ENCODE results near the gene SCN5A.

SCN5A gene

GRCh38 chr3:38545550-38545949 is 103.9 kb downstream of the SCN5A start:
- H3K27me3 ChIP-seq (ENCODE audit: low read depth) = no peaks in the 10 kb centered on the region
- in situ Hi-C loops (cut with MboI; ENCODE audit: low sequenced_read_pairs) = loop anchor here (25.0 kb wide), 1 partner anchor 442 kb away; no protein-coding TSS in a partner anchor
- H3K9me3 ChIP-seq = no peaks in the 10 kb centered on the region
- DNase-seq (ENCODE audit: low spot score in 2 of 2) = no peak
- no peaks in the 10 kb centered on the region for H3K36me3 ChIP-seq (replicated peaks)
- no peaks in the 10 kb centered on the region for H3K4me1 ChIP-seq
- no peak overlapping the region for H3K4me3 ChIP-seq

GRCh38 chr3:38544926-38545325 is 104.6 kb downstream of the SCN5A start:
- Histone ChIP-seq H3K4me1 (no peaks in the 10 kb centered on the region), H3K4me3 (no peak overlapping the region), H3K36me3 (replicated peaks) (no peaks in the 10 kb centered on the region), H3K27me3 (ENCODE audit: low read depth) (no peaks in the 10 kb centered on the region), H3K9me3 (no peaks in the 10 kb centered on the region)
- in situ Hi-C loops (cut with MboI; ENCODE audit: low sequenced_read_pairs) = loop anchor here (25.0 kb wide), 1 partner anchor 442 kb away; no protein-coding TSS in a partner anchor
- DNase-seq (ENCODE audit: low spot score in 2 of 2) = no peak

- in situ Hi-C loops (cut with MboI; ENCODE audit: low sequenced_read_pairs) = loop anchor here (25.0 kb wide), 1 partner anchor 444 kb away; no protein-coding TSS in a partner anchor
- Histone ChIP-seq H3K9me3 (no peaks in the 10 kb centered on the region), H3K27me3 (ENCODE audit: low read depth) (no peaks in the 10 kb centered on the region), H3K4me3 (no peak overlapping the region), H3K36me3 (replicated peaks) (no peaks in the 10 kb centered on the region), H3K4me1 (no peaks in the 10 kb centered on the region)
- no peak for DNase-seq (ENCODE audit: low spot score in 2 of 2)
Measured at GRCh38 chr3:38543586-38543985, 105.9 kb downstream of the SCN5A start.

GRCh38 chr3:38542401-38543298 is 106.8 kb downstream of the SCN5A start:
- H3K9me3 ChIP-seq = no peaks in the 10 kb centered on the region
- H3K4me3 ChIP-seq = no peak overlapping the region
- H3K36me3 ChIP-seq (replicated peaks) = no peaks in the 10 kb centered on the region
- no peaks in the 10 kb centered on the region for H3K27me3 ChIP-seq (ENCODE audit: low read depth)
- in situ Hi-C loops (cut with MboI; ENCODE audit: low sequenced_read_pairs) = loop anchor here (25.0 kb wide), 1 partner anchor 445 kb away; no protein-coding TSS in a partner anchor
- H3K4me1 ChIP-seq = no peaks in the 10 kb centered on the region
- DNase-seq (ENCODE audit: low spot score in 2 of 2) = no peak

GRCh38 chr3:38541806-38542205 is 107.7 kb downstream of the SCN5A start:
- Histone ChIP-seq H3K4me3 (no peak overlapping the region), H3K27me3 (ENCODE audit: low read depth) (no peaks in the 10 kb centered on the region), H3K4me1 (no peaks in the 10 kb centered on the region; the same call in 1 of the 2 replicates), H3K36me3 (replicated peaks) (no peaks in the 10 kb centered on the region), H3K9me3 (no peaks in the 10 kb centered on the region)
- no peak for DNase-seq (ENCODE audit: low spot score in 2 of 2)
- in situ Hi-C loops (cut with MboI; ENCODE audit: low sequenced_read_pairs) = loop anchor here (25.0 kb wide), 1 partner anchor 445 kb away; no protein-coding TSS in a partner anchor

GRCh38 chr3:38538773-38539353 is 110.6 kb downstream of the SCN5A start:
- Histone ChIP-seq H3K4me1 (peaks cover 7% of the 10 kb centered on the region), H3K9me3 (no peaks in the 10 kb centered on the region), H3K4me3 (no peak overlapping the region), H3K27me3 (ENCODE audit: low read depth) (no peaks in the 10 kb centered on the region), H3K36me3 (replicated peaks) (no peaks in the 10 kb centered on the region; the same call in 1 of the 2 replicates)
- DNase-seq (ENCODE audit: low spot score in 2 of 2) = no peak
- in situ Hi-C loops (cut with MboI; ENCODE audit: low sequenced_read_pairs) = loop anchor here (25.0 kb wide), 1 partner anchor 448 kb away; no protein-coding TSS in a partner anchor

GRCh38 chr3:38536671-38537070 is 112.8 kb downstream of the SCN5A start:
- Histone ChIP-seq H3K36me3 (replicated peaks) (no peaks in the 10 kb centered on the region; the same call in 1 of the 2 replicates), H3K4me3 (no peak overlapping the region), H3K27me3 (ENCODE audit: low read depth) (no peaks in the 10 kb centered on the region), H3K9me3 (no peaks in the 10 kb centered on the region), H3K4me1 (peaks cover 7% of the 10 kb centered on the region)
- peak; percentile 34 to 45 for DNase-seq (ENCODE audit: low spot score in 2 of 2)
- in situ Hi-C loops (cut with MboI; ENCODE audit: low sequenced_read_pairs) = loop anchor here (25.0 kb wide), 1 partner anchor 451 kb away; no protein-coding TSS in a partner anchor

GRCh38 chr3:38534604-38535003 is 114.9 kb downstream of the SCN5A start:
- in situ Hi-C loops (cut with MboI; ENCODE audit: low sequenced_read_pairs) = loop anchor here (25.0 kb wide), 1 partner anchor 453 kb away; no protein-coding TSS in a partner anchor
- Histone ChIP-seq H3K4me1 (peaks cover 7% of the 10 kb centered on the region), H3K4me3 (no peak overlapping the region), H3K9me3 (no peaks in the 10 kb centered on the region), H3K27me3 (ENCODE audit: low read depth) (no peaks in the 10 kb centered on the region), H3K36me3 (replicated peaks) (no peaks in the 10 kb centered on the region; the same call in 1 of the 2 replicates)
- DNase-seq (ENCODE audit: low spot score in 2 of 2) = no peak

- peaks cover 7% of the 10 kb centered on the region for H3K4me1 ChIP-seq
- DNase-seq (ENCODE audit: low spot score in 2 of 2) = no peak
- no peaks in the 10 kb centered on the region for H3K27me3 ChIP-seq (ENCODE audit: low read depth)
- H3K36me3 ChIP-seq (replicated peaks) = no peaks in the 10 kb centered on the region; the same call in 1 of the 2 replicates
- no peak overlapping the region for H3K4me3 ChIP-seq
- in situ Hi-C loops (cut with MboI; ENCODE audit: low sequenced_read_pairs) = loop anchor here (25.0 kb wide), 1 partner anchor 453 kb away; no protein-coding TSS in a partner anchor
- no peaks in the 10 kb centered on the region for H3K9me3 ChIP-seq
Measured at GRCh38 chr3:38534180-38534579, 115.3 kb downstream of the SCN5A start.

GRCh38 chr3:38533285-38533976 is 116.1 kb downstream of the SCN5A start:
- in situ Hi-C loops (cut with MboI; ENCODE audit: low sequenced_read_pairs) = loop anchor here (25.0 kb wide), 1 partner anchor 454 kb away; no protein-coding TSS in a partner anchor
- H3K4me3 ChIP-seq = no peak overlapping the region
- peaks cover 7% of the 10 kb centered on the region for H3K4me1 ChIP-seq
- H3K27me3 ChIP-seq (ENCODE audit: low read depth) = no peaks in the 10 kb centered on the region
- no peak for DNase-seq (ENCODE audit: low spot score in 2 of 2)
- H3K9me3 ChIP-seq = no peaks in the 10 kb centered on the region
- H3K36me3 ChIP-seq (replicated peaks) = no peaks in the 10 kb centered on the region; the same call in 1 of the 2 replicates

- no peaks in the 10 kb centered on the region for H3K9me3 ChIP-seq
- no peak overlapping the region for H3K4me3 ChIP-seq
- H3K36me3 ChIP-seq (replicated peaks) = peaks cover 7% of the 10 kb centered on the region; the same call in 1 of the 2 replicates
- H3K27me3 ChIP-seq (ENCODE audit: low read depth) = no peaks in the 10 kb centered on the region
- in situ Hi-C loops (cut with MboI; ENCODE audit: low sequenced_read_pairs) = loop anchor here (25.0 kb wide), 1 partner anchor 455 kb away; no protein-coding TSS in a partner anchor
- peaks cover 7% of the 10 kb centered on the region for H3K4me1 ChIP-seq
- DNase-seq (ENCODE audit: low spot score in 2 of 2) = no peak
Measured at GRCh38 chr3:38532529-38532928, 117.0 kb downstream of the SCN5A start.

GRCh38 chr3:38528457-38528856 is 121.0 kb downstream of the SCN5A start:
- no peaks in the 10 kb centered on the region for H3K4me1 ChIP-seq
- peaks cover 21% of the 10 kb centered on the region for H3K36me3 ChIP-seq (replicated peaks)
- in situ Hi-C loops (cut with MboI; ENCODE audit: low sequenced_read_pairs) = loop anchor here (25.0 kb wide), 1 partner anchor 459 kb away; no protein-coding TSS in a partner anchor
- no peak for DNase-seq (ENCODE audit: low spot score in 2 of 2)
- H3K4me3 ChIP-seq = no peak overlapping the region
- H3K27me3 ChIP-seq (ENCODE audit: low read depth) = no peaks in the 10 kb centered on the region
- no peaks in the 10 kb centered on the region for H3K9me3 ChIP-seq

GRCh38 chr3:38526792-38527191 is 122.7 kb downstream of the SCN5A start:
- DNase-seq (ENCODE audit: low spot score in 2 of 2) = no peak
- Histone ChIP-seq H3K4me1 (no peaks in the 10 kb centered on the region), H3K27me3 (ENCODE audit: low read depth) (no peaks in the 10 kb centered on the region), H3K36me3 (replicated peaks) (peaks cover 34% of the 10 kb centered on the region), H3K9me3 (no peaks in the 10 kb centered on the region), H3K4me3 (no peak overlapping the region)
- in situ Hi-C loops (cut with MboI; ENCODE audit: low sequenced_read_pairs) = loop anchor here (25.0 kb wide), 1 partner anchor 461 kb away; no protein-coding TSS in a partner anchor
